T-helper 1 cell treated with Interleukin-12 subunit alpha and Interleukin-12 subunit beta and Interleukin-4 antibody, amounts not matched to agents 30 μg/mL and 1 μg/mL, for 36 hours (primary cell): ENCODE results near the gene FOXL1.

Source experiments
- H3K27ac Mint-ChIP-seq: one replicate; pipeline ENCODE4 v1.8.0; 2021; ENCODE audit warnings: mild to moderate bottlenecking, mixed read lengths
- H3K27me3 Mint-ChIP-seq: one replicate; pipeline ENCODE4 v1.8.0; 2021; ENCODE audit warnings: low read depth, mixed read lengths
- H3K36me3 Mint-ChIP-seq: one replicate; pipeline ENCODE4 v1.8.0; 2021; ENCODE audit warnings: low read depth, mixed read lengths
- H3K4me1 Mint-ChIP-seq: one replicate; pipeline ENCODE4 v1.8.0; 2021; ENCODE audit warnings: low read depth, mixed read lengths
- H3K4me3 Mint-ChIP-seq: one replicate; pipeline ENCODE4 v1.8.0; 2021; ENCODE audit warnings: mild to moderate bottlenecking, moderate library complexity, mixed read lengths
- H3K9me3 Mint-ChIP-seq: one replicate; pipeline ENCODE4 v1.8.0; 2021; ENCODE audit warnings: mixed read lengths

The FOXL1 gene

DNA sequence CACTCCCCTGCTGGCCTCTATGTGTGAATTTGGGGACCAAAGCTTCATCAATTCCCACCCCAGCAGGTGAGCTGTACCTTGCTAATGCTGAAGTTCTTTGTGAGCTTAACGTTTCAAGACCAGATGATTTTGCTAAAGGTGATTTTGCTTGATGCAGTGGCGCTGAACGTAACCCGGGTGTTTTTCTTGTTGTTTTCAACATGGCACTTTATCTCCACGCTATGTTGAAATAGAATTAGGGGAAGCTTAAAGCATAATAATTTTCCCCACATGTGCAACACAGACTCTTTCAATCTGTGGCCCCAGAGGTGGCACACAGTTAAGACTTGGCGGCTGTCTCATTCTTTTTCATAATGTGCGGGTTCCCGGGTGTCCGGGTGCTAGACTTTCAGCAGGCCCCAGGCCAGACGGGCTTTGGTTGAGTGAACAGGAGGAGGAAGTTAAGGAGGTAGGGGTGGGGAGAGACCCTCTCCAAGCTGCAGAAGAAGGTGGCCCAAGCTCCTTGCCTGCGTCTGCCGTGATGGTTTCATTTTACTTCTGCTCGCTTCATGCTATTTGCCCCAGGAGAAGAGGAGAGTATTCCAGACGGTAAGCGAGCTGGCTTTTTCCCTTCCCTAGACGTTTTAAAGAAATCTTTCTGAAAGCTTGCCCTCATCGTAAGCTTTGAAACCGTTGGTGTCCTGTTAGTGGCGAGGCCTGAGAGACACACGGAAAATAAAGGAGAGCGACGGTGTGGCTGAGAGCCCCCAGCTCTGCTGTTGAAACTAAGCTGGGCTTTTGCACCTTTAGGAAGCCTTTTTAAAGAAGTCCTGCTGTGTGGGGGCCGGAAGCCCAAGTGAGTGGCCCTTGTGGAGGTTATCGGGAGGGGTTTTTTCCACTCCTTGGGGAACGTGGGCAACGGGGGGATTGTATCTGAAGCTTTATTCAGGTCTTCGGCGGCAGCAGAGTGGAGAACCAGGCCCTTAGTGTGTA is 7.5 kb upstream of the FOXL1 start:
- Mint-ChIP-seq H3K27ac (no peak overlapping the region), H3K4me1 (no peaks in the 10 kb centered on the region), H3K4me3 (no peak overlapping the region), H3K9me3 (no peaks in the 10 kb centered on the region), H3K27me3 (peaks cover 59% of the 10 kb centered on the region), H3K36me3 (no peaks in the 10 kb centered on the region)

DNA sequence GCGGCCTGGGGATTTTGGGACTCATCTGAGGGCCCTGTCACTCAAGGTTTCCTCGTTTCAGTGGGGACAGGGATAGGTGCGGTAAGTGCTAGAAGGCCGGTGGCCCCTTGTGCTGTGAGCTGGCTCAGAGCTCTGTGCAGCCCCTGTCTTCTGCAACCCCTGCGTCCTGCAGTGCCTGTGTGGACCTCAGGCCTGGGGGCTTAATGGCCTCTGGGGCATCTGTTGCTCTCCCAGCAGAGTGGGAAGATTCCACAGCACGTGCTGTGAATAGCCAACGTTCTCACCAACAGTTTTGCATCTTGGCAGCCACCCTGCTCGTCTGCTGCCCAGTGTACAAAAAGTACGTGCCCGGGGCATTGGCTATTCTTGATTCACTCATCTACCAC is 6.8 kb upstream of the FOXL1 start:
- no peaks in the 10 kb centered on the region for H3K36me3 Mint-ChIP-seq

DNA sequence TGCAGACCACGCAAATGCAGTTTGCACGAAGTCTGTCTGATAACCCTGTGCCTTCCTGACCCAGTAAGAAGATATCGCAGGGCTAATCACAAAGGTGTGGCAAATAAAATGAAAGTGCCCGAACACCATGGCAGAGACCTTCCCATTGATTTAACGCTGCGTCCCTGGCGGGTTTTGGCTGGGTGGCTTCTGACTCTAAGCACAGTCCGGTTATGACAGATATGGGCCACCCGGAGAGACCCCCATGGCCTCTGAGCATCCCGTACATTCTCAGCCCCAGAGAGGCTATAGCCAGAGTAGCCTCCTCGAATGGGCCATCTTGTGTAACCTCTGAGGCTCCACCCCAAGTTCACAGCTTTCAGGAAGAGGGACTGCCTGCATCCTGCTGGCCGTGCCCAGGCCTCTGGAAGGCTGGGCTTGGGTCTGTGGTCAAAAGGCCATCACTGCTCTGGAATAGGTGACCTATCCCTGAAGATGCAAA is 6.3 kb upstream of the FOXL1 start:
- H3K36me3 Mint-ChIP-seq: no peaks in the 10 kb centered on the region
- no peak overlapping the region for H3K27ac Mint-ChIP-seq
- no peaks in the 10 kb centered on the region for H3K9me3 Mint-ChIP-seq
- H3K27me3 Mint-ChIP-seq: peaks cover 63% of the 10 kb centered on the region
- H3K4me1 Mint-ChIP-seq: peaks cover 10% of the 10 kb centered on the region
- H3K4me3 Mint-ChIP-seq: no peak overlapping the region

More for the DNA sequence above, 6.8 kb upstream of the FOXL1 start:
- peaks cover 59% of the 10 kb centered on the region for H3K27me3 Mint-ChIP-seq
- peaks cover 6% of the 10 kb centered on the region for H3K4me1 Mint-ChIP-seq
- no peak overlapping the region for H3K4me3 Mint-ChIP-seq
- no peaks in the 10 kb centered on the region for H3K9me3 Mint-ChIP-seq
- no peak overlapping the region for H3K27ac Mint-ChIP-seq

DNA sequence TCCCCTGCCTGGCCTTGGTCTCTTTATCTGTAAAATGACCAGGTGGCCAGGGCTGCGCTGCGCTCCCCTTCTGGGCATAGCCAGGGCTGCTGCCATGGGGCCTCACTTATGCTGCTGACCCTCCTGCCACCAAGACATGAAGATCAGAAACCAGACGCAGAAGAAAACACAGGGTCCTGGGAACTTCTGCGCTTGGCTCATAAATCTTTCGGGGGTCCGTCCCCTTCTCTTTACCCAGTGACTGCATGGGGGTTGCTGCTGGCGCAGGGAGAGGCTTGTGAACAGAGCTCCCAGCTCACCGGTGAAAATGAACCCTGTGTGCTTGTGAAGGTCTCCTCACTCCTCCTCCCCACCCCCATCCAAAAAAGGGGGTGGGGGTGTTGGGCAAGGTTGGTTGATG is 5.7 kb upstream of the FOXL1 start:
- no peaks in the 10 kb centered on the region for H3K9me3 Mint-ChIP-seq
- H3K4me1 Mint-ChIP-seq: peaks cover 10% of the 10 kb centered on the region
- peaks cover 64% of the 10 kb centered on the region for H3K27me3 Mint-ChIP-seq
- H3K4me3 Mint-ChIP-seq: no peak overlapping the region
- no peak overlapping the region for H3K27ac Mint-ChIP-seq
- H3K36me3 Mint-ChIP-seq: no peaks in the 10 kb centered on the region

DNA sequence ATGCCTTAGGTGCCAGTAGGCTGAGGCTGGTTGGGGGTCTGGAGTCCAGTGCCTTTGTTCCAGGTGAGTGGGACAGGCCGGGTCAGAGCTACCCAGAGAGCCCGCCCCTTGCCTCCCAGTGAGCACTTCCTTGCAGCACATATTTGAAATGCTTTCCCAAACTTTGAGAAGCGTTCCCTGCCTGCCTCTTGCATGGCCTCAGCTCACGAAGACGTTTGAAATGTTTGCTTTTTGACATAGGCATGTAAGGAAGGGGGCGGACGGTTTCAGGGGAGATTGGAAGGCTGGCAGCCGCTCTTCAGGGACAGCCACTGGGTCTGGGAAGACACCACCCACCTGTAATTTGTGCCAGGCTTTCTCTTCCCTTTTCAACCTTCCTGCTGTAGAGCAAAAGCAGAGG is 5.1 kb upstream of the FOXL1 start:
- Mint-ChIP-seq H3K4me1 (peaks cover 10% of the 10 kb centered on the region), H3K36me3 (no peaks in the 10 kb centered on the region), H3K9me3 (no peaks in the 10 kb centered on the region), H3K4me3 (no peak overlapping the region), H3K27me3 (peaks cover 69% of the 10 kb centered on the region), H3K27ac (no peak overlapping the region)

DNA sequence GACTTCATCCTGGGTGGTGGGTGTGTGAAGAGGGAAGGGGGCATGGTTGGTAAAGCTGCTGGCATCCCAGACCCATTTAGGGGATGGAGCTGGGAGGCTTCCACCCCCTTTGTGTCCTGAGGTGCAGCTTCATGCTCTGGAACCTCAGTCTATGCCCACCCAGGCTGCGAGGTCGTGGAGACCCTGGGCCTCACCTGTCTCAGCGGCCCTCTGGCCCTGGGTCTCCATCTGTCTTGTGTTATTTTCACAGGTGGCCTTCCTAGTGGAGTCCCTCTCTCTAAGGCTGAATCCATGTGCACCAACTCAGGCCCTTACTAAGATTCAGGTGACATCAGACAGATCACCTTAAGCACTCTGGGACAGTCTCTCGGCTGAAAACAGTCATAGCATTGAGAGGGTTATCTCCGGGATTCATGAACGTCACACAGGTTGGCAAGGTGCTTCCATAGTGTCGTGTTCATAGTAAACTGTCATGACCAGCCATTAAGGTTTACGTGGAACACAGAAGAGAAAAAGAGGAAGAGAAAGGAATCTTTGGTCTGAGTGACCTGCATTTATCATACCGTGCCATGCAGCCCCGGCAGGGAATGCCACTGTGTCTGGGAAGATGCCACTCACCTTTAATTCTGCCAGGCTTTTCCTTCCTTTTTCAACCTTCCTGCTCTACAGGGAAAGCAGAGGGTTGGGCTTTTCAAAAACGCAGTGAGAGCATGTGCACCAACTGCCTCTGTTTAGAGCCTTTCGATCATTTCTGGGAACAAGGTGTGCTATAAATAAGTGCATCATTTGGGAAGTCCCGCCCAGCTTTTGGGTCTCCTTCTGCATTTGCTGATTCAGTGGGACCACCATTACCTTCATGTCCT is 4.5 kb upstream of the FOXL1 start:
- Mint-ChIP-seq H3K4me3 (no peak overlapping the region), H3K27ac (no peak overlapping the region), H3K27me3 (peaks cover 71% of the 10 kb centered on the region), H3K9me3 (no peaks in the 10 kb centered on the region), H3K36me3 (no peaks in the 10 kb centered on the region), H3K4me1 (peaks cover 10% of the 10 kb centered on the region)

DNA sequence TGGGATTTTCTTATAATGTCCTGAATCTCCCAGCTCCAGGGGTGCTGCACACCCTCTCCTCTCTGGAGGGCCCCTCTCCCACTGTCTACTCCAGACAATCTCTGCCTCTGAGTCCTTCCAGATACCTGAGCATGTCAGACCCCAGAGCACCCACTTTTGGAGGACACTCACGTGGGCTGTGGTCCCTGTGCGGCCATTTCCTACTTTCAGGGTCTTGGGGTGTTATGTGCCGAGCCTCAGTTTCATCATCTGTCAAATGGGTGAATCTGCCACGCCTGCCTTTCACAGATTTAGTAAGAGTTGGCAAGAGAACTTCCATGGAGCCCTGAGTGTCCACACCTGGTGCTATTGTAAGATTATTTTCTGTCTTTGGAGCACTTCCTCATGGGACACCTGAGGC is 3.7 kb upstream of the FOXL1 start:
- Mint-ChIP-seq H3K4me3 (no peak overlapping the region), H3K27me3 (peaks cover 67% of the 10 kb centered on the region), H3K27ac (no peak overlapping the region), H3K4me1 (peaks cover 10% of the 10 kb centered on the region), H3K9me3 (no peaks in the 10 kb centered on the region), H3K36me3 (no peaks in the 10 kb centered on the region)

DNA sequence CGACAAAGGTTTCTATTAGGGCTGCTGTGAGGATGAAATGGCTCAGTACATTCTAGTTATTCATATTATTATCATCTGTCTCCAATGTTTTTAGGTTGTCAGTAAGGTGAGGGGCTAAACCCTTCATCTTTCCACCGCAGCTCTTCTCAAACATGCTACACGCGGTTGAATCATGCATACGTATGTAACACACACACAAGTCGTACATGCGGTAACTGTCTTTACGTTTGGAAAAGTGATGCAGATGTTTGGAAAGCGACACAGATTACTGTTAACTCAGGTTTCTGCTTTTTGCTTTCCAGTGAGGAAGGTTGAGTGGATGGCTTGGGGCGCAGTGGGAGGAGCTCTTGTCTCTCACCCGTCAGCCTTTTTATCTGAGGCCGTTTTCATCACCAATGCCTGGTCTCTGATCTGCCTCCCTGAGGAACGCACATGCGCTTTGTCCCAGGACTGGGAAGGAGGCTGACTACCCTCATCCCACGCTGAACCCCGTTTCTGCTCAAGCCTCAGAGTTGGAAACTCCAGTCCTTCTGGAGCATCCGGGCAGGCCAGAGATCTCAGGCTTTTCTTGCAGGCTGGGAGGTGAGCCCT is 3.2 kb upstream of the FOXL1 start:
- Mint-ChIP-seq H3K36me3 (no peaks in the 10 kb centered on the region), H3K27me3 (peaks cover 66% of the 10 kb centered on the region), H3K27ac (no peak overlapping the region), H3K4me3 (no peak overlapping the region), H3K9me3 (no peaks in the 10 kb centered on the region), H3K4me1 (peaks cover 10% of the 10 kb centered on the region)

DNA sequence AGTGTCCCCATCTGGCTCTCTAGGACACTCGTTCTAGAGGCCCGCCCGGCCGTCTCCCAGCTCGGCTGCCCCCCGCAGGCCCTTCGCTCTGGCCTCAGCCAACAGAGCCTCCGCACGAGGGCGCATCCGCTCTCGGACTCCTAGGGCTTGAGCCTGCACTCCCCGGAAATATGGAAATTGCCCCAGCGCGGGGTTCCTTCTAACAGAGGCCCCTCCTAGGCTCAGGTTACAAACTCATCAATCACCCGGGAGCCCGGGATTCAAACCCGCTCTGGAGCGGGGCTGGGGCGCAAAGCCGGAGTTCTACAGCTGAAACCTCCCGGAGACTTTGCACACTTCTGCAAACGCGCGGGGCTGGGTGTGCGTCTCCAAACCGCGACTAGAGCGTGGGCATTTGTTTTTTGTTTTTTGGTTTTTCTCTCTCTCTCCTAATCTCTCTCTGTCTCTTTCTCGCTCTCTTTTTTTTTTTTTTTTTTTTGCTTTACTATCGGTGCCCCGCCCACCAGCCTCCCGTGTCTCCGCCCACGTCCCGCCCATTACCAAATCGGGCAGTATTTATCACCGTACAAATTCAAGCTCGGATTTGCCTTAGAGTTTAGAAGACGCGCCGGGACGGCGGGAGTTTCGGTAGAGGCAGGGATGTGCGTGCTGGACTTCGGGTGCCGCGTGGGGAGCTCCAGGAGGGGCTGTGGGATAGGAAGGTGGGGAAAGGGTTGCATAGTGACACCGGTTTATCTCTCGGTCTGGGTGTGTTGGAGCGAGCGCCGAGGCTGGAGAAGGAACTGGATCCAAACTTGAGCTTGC is 2.4 kb upstream of the FOXL1 start:
- Mint-ChIP-seq H3K4me1 (peaks cover 10% of the 10 kb centered on the region), H3K9me3 (no peaks in the 10 kb centered on the region), H3K27me3 (peaks cover 66% of the 10 kb centered on the region)

DNA sequence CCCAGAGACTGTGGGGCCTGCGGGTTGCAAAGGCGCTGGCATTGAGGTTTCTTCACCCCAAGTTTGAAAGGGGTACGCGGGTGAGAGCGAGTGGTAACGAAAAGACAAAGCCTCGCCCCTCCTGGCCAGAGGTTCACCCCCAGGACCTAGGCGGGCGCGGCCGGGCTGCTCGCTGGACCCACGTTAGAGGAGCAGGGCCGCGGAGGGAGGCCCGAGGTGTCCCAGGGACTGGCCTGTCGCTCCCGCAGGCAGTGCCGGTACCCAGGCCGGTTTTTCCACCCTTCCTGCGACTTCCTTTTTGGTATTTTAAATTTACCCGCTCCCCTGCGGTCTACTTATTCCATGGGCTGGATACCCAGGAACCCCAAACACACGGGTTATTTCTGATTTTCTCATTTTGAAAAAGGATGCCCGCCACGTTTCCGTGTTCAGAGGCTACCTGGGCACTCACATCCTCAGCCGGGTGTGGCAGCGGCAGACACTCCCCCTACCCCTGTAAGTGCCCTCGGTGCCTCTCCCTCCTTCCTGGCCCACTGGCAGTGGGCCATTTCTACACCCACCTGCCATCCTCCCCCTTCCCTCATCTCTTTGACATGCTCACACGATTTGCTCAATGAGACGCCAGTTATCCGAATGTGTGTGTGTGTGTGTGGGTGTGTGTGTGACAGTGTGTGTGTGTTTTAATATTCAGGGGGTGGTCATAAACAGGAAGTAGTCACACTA is 1.6 kb upstream of the FOXL1 start:
- H3K27ac Mint-ChIP-seq: no peak overlapping the region
- no peaks in the 10 kb centered on the region for H3K36me3 Mint-ChIP-seq
- peak overlapping the region; percentile 70 for H3K4me3 Mint-ChIP-seq
- H3K9me3 Mint-ChIP-seq: no peaks in the 10 kb centered on the region
- H3K27me3 Mint-ChIP-seq: peaks cover 70% of the 10 kb centered on the region
- peaks cover 10% of the 10 kb centered on the region for H3K4me1 Mint-ChIP-seq

More for the DNA sequence above, 2.4 kb upstream of the FOXL1 start:
- Mint-ChIP-seq H3K27ac (no peak overlapping the region), H3K4me3 (peak overlapping the region; percentile 70), H3K36me3 (no peaks in the 10 kb centered on the region)

DNA sequence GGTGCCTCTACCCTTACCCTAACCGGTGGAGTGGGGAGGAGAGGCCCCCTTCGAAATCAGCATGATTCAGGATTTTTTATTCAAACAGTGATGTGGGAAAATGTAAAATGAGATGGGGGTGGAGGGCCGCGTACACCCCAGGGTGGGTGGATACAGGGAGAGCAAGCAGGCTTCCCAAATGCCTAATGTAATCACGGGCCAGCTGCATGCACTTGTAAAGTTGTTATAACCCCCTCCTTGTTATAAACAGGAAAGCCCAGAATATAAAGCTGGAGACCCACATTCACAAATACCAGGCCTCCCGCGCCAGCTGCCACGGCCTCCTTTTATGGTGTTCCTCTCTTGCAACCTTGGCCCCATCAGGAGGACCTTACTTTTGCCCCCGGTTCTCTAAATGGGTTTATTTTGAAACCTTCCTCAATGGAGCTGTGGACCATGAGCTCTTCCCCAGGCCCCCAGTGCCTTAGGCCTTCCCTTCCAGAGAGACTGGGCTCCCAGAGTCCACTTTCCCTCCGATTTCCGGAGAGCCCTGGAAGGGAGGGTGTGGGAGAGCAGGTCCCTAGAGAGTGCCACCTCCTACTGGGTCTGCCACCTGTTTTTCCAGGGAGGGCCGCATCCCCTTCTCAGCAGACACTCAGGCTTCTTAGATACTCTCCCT is 906 bp upstream of the FOXL1 start:
- Mint-ChIP-seq H3K27ac (no peak overlapping the region), H3K27me3 (peaks cover 77% of the 10 kb centered on the region), H3K36me3 (no peaks in the 10 kb centered on the region), H3K9me3 (no peaks in the 10 kb centered on the region), H3K4me3 (no peak overlapping the region), H3K4me1 (peaks cover 10% of the 10 kb centered on the region)

DNA sequence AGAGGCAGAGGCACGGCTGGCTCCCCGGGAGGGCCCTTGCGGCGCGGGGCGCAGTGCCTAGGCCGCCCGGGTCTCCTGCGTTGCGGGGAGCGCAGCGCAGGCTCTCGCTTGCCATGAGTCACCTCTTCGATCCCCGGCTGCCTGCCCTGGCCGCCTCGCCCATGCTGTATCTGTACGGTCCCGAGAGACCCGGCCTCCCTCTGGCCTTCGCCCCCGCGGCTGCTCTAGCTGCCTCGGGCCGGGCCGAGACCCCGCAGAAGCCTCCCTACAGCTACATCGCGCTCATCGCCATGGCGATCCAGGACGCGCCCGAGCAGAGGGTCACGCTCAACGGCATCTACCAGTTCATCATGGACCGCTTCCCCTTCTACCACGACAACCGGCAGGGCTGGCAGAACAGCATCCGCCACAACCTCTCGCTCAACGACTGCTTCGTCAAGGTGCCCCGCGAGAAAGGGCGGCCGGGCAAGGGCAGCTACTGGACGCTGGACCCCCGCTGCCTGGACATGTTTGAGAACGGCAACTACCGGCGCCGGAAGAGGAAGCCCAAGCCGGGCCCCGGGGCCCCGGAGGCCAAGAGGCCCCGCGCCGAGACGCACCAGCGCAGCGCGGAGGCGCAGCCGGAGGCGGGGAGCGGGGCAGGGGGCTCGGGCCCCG is 390 bp downstream of the FOXL1 start:
- Mint-ChIP-seq H3K4me1 (peaks cover 10% of the 10 kb centered on the region), H3K36me3 (no peaks in the 10 kb centered on the region), H3K9me3 (no peaks in the 10 kb centered on the region), H3K27ac (no peak overlapping the region), H3K4me3 (peak overlapping the region; percentile 31), H3K27me3 (peaks cover 76% of the 10 kb centered on the region)
